Fibroblast of lung (primary cell): Measurements from ENCODE around the gene TSSC4. TPM values are rescaled to one million over a fixed set of nuclear protein-coding genes. Genes with fewer than 3 reads are reported as not detected.

ENCODE experiments used
- DNase-seq, 2 donors: peaks; one replicate each; pipeline versions ENCODE4 v3.0.0 to v3.0.0-alpha.2; 2010; ENCODE audit warnings: low read depth in 2 of 2
- H2AFZ ChIP-seq: 2 replicates; pipeline ENCODE4 v1.5.1; 2012; ENCODE audit warnings: low read length, control low read depth, inconsistent platforms
- H3K27ac ChIP-seq: 2 replicates; pipeline ENCODE4 v1.5.1; 2011; ENCODE audit warnings: low read length, control low read depth; ENCODE audit not compliant: insufficient read depth
- H3K27me3 ChIP-seq: 2 replicates; pipeline ENCODE4 v1.5.1; 2011; ENCODE audit warnings: mild to moderate bottlenecking, low read length; ENCODE audit not compliant: control insufficient read depth, insufficient read depth
- H3K36me3 ChIP-seq: 2 replicates; pipeline ENCODE4 v1.5.1; 2011; ENCODE audit warnings: low read length; ENCODE audit not compliant: control insufficient read depth, insufficient read depth
- H3K4me1 ChIP-seq: 2 replicates; pipeline ENCODE4 v1.5.1; 2011; ENCODE audit warnings: low read length; ENCODE audit not compliant: control insufficient read depth, insufficient read depth; ENCODE audit errors: extremely low read depth
- H3K4me2 ChIP-seq: 2 replicates; pipeline ENCODE4 v1.5.1; 2011; ENCODE audit warnings: low read length, control low read depth; ENCODE audit not compliant: insufficient read depth; ENCODE audit errors: extremely low read depth
- H3K4me3 ChIP-seq, 4 experiments: fragments of 200-600 bp in 1 of 4; sonication (generic) in 1 of 4; replicated peaks in 1 of 4; 2 replicates each; pipeline ENCODE4 v1.5.1; 2011 to 2016; ENCODE audit warnings: low read length in 4 of 4, low read depth in 3 of 4, mild to moderate bottlenecking in 3 of 4, control low read depth in 2 of 4, inconsistent platforms in 1 of 4, mixed read lengths in 1 of 4; ENCODE audit not compliant: insufficient read depth in 1 of 4; ENCODE audit errors: control extremely low read depth in 1 of 4
- H3K79me2 ChIP-seq: 2 replicates; pipeline ENCODE4 v1.5.1; 2012; ENCODE audit warnings: mild to moderate bottlenecking, low read length, inconsistent platforms; ENCODE audit not compliant: control insufficient read depth, insufficient read depth
- H3K9ac ChIP-seq: 2 replicates; pipeline ENCODE4 v1.5.1; 2011; ENCODE audit warnings: mild to moderate bottlenecking, low read length, control low read depth; ENCODE audit not compliant: insufficient read depth
- H3K9me3 ChIP-seq: 2 replicates; pipeline ENCODE4 v1.5.1; 2012; ENCODE audit warnings: low read depth, low read length; ENCODE audit not compliant: control insufficient read depth, insufficient read depth
- H4K20me1 ChIP-seq: 2 replicates; pipeline ENCODE4 v1.5.1; 2011; ENCODE audit warnings: low read length; ENCODE audit not compliant: control insufficient read depth, insufficient read depth; ENCODE audit errors: extremely low read depth
- EZH2 ChIP-seq: IDR thresholded peaks from 2 replicates; pipeline ENCODE4 v1.5.1; 2012; ENCODE audit warnings: low read length, control low read depth, mild to moderate bottlenecking; ENCODE audit errors: missing control alignments
- polyA plus RNA-seq, 2 donors: library from polyadenylated mRNA; depleted of rRNA in 1 of 2; stranded (reverse) in 1 of 2; unstranded in 1 of 2; fragments of >200 nt; gene quantifications; 2 replicates each; pipeline ENCODE4 v1.2.1, GENCODE V29; 2011 to 2012; ENCODE audit warnings: missing spikeins in 1 of 2
- total RNA-seq: library from RNA; depleted of rRNA; stranded (reverse); fragments of >200 nt; gene quantifications from 2 replicates; pipeline ENCODE4 v1.2.1, GENCODE V29; 2014
- TF ChIP-seq, protein P1 (sequence below), 2 donors: IDR thresholded peaks in 1 of 2; conservative IDR thresholded peaks in 1 of 2; 1 replicate in 1 of 2; 2 replicates in 1 of 2; pipeline ENCODE4 v1.5.1; 2011 to 2012; ENCODE audit warnings: low read length in 2 of 2, control low read depth in 1 of 2, inconsistent platforms in 1 of 2, low read depth in 1 of 2, mild to moderate bottlenecking in 1 of 2

Gene TSSC4
- total and polyA plus RNA-seq, 2 donors (not counting 1 experiment from before 2014, with no cell fraction given) = 8.8 to 48.7 TPM

DNA sequence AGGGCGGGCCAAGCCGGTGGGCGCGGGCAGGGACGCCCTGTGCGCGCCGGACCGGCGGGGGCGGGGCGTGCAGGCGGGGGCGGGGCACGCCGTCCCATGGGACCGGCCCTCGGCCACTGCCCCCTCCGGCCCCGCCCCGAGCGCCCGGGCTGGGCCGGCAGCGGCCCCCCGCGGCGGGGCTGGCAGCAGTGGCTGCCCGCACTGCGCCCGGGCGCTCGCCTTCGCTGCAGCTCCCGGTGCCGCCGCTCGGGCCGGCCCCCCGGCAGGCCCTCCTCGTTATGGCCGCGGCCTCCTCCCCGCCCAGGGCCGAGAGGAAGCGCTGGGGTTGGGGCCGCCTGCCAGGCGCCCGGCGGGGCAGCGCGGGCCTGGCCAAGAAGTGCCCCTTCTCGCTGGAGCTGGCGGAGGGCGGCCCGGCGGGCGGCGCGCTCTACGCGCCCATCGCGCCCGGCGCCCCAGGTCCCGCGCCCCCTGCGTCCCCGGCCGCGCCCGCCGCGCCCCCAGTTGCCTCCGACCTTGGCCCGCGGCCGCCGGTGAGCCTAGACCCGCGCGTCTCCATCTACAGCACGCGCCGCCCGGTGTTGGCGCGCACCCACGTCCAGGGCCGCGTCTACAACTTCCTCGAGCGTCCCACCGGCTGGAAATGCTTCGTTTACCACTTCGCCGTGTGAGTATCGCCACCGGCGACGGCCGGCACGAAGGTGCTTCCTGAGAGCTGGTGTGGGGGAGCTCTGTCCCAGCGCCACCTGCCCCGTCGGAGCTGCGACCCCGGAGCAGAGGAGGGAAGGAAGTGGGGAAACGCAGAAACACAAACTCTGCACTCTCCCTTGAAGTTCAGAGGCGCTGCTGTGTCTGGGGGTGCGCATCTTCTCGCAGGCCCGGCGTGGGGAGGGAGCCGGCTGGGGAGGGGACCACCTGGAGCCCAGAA is 44.5 kb downstream of the TSSC4 start, which contains the start of gene KCNQ1:
TSS of gene KCNQ1 (plus strand) at position 188 of the 925 bp plus-strand sequence. CDS start at position 279, 91 bp downstream.
- H3K9ac ChIP-seq = no peak within 1 kb of the TSS
- no peak for DNase-seq
- H3K4me2 ChIP-seq = no peak within 1 kb of the TSS
- H3K79me2 ChIP-seq = no peaks in the 10 kb centered on the region
- H3K4me1 ChIP-seq = no peaks in the 10 kb centered on the region
- no peaks in the 10 kb centered on the region for H3K9me3 ChIP-seq
- H3K27ac ChIP-seq = no peak within 1 kb of the TSS
- no peak within 1 kb of the TSS for H2AFZ ChIP-seq
- no peaks in the 10 kb centered on the region for H4K20me1 ChIP-seq
- peaks cover 4% of the 10 kb centered on the region for H3K27me3 ChIP-seq
- TF ChIP-seq, protein P1, sequence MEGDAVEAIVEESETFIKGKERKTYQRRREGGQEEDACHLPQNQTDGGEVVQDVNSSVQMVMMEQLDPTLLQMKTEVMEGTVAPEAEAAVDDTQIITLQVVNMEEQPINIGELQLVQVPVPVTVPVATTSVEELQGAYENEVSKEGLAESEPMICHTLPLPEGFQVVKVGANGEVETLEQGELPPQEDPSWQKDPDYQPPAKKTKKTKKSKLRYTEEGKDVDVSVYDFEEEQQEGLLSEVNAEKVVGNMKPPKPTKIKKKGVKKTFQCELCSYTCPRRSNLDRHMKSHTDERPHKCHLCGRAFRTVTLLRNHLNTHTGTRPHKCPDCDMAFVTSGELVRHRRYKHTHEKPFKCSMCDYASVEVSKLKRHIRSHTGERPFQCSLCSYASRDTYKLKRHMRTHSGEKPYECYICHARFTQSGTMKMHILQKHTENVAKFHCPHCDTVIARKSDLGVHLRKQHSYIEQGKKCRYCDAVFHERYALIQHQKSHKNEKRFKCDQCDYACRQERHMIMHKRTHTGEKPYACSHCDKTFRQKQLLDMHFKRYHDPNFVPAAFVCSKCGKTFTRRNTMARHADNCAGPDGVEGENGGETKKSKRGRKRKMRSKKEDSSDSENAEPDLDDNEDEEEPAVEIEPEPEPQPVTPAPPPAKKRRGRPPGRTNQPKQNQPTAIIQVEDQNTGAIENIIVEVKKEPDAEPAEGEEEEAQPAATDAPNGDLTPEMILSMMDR (conservative IDR thresholded peaks at IDR 0.05 in 1 of 2, IDR thresholded peaks at IDR 0.05 in 1 of 2; ENCODE audit: low read depth in 1 of 2, low read length in 2 of 2) = no peak
- TF ChIP-seq EZH2 = no peak
- no peaks in the 10 kb centered on the region for H3K36me3 ChIP-seq
- no peak within 1 kb of the TSS for H3K4me3 ChIP-seq

- Histone ChIP-seq H3K9ac (no peak overlapping the region), H4K20me1 (no peaks in the 10 kb centered on the region), H3K27ac (no peak overlapping the region), H3K9me3 (no peaks in the 10 kb centered on the region), H2AFZ (no peak overlapping the region), H3K4me3 (no peak overlapping the region), H3K36me3 (no peaks in the 10 kb centered on the region), H3K79me2 (no peaks in the 10 kb centered on the region), H3K4me2 (no peak overlapping the region), H3K27me3 (peaks cover 4% of the 10 kb centered on the region), H3K4me1 (no peaks in the 10 kb centered on the region)
- TF ChIP-seq, protein P1 (conservative IDR thresholded peaks at IDR 0.05 in 1 of 2, IDR thresholded peaks at IDR 0.05 in 1 of 2; ENCODE audit: low read depth in 1 of 2, low read length in 2 of 2) = no peak
- TF ChIP-seq EZH2 = no peak
- DNase-seq = no peak
Measured at GRCh38 chr11:2445746-2446551, 45.4 kb downstream of the TSSC4 start.
